Measurements from ENCODE around the gene ST6GALNAC4.

ST6GALNAC4 gene

GRCh38 chr9:127908660-127908926, 8.2 kb downstream of the ST6GALNAC4 start:
- no peak for TF ChIP-seq CTCF (conservative IDR thresholded peaks at IDR 0.05)
- no peak for TF ChIP-seq ZFX (IDR thresholded peaks at IDR 0.05)
- H3K27ac ChIP-seq, result no peak overlapping the region

DNA sequence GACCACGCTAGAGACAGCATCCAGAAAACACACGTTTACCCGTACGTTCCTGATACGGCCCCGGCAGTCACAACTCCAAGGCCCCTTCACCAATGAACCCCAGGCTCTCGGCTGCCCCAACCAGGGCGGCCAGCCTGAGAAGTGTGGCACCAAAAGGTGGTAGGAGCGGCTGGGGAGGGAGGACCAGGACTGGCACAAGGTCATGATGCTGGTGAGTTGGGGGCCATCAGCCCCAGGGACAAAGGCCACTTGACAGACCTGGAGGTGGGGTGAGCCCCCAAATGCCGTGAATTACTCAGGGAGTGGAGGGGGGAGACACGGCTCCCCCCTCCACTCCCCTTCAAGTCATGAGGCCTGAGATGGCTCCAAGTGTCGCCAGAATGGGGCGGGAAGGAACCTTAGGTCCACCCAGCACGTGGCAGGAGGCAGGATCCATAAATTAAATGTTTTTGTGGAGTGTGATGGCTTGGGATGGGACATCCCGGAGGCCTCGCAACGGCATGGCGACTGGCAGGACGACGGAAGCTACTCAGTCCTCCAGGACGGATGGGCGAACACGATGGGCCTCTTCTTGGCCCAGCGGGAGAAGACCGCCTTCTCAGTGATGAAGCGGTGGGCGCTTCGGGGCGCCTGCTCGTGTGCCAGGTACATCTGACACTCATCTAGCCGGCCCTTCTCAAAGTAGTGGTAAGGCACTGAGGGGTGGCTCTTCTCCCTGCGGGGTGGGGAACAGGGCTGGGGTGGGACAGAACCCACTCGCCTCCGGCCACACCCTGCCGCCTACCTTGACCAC, 8.8 kb downstream of the ST6GALNAC4 start:
- no peak overlapping the region for H3K27ac ChIP-seq
- no peak for TF ChIP-seq ZFX (IDR thresholded peaks at IDR 0.05)
- TF ChIP-seq CTCF (conservative IDR thresholded peaks at IDR 0.05), result no peak

DNA sequence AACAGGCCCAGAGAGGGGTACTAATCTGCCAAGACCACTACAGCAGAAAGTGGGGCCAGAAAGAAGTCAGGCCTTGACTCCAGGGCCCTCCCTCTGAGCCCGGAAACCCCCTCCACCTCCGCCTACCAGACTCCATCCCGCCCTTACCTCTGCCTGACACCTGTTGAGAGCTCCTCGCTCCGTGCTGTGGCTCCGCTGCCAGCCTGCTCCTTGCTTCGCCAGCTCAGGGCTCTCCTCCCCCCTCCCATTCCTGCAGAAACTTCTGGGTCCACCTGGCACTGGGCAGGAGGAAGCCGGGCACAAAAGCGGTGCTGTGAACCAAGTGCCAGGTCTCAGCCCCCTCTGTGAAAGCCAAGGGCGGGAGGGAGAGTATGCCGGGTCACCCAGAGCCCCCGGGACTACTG, 11.1 kb downstream of the ST6GALNAC4 start:
- TF ChIP-seq CTCF (conservative IDR thresholded peaks at IDR 0.05) (no peak), ZFX (IDR thresholded peaks at IDR 0.05) (no peak)

GRCh38 chr9:127905004-127905728, 11.7 kb downstream of the ST6GALNAC4 start:
- no peak overlapping the region for H3K27ac ChIP-seq

More for the DNA sequence above, 11.1 kb downstream of the ST6GALNAC4 start:
- H3K27ac ChIP-seq, result no peak overlapping the region

GRCh38 chr9:127904561-127905003, 12.3 kb downstream of the ST6GALNAC4 start:
- no peak overlapping the region for H3K27ac ChIP-seq
- TF ChIP-seq ZFX (IDR thresholded peaks at IDR 0.05), result no peak
- no peak for TF ChIP-seq CTCF (conservative IDR thresholded peaks at IDR 0.05)

More at GRCh38 chr9:127905004-127905728, 11.7 kb downstream of the ST6GALNAC4 start:
- TF ChIP-seq CTCF (conservative IDR thresholded peaks at IDR 0.05) (no peak), ZFX (IDR thresholded peaks at IDR 0.05) (no peak)

- TF ChIP-seq CTCF (conservative IDR thresholded peaks at IDR 0.05) (no peak), ZFX (IDR thresholded peaks at IDR 0.05) (no peak)
- no peak overlapping the region; the same call in 1 of the 2 replicates for H3K27ac ChIP-seq
Observed at GRCh38 chr9:127903557-127904475, 13.0 kb downstream of the ST6GALNAC4 start.
